GM19099 (cell line): Measurements from ENCODE around the gene EHD1.

Experiments used
- POLR2A ChIP-seq: IDR thresholded peaks from 3 replicates; pipeline ENCODE4 v1.6.1; 2011; ENCODE audit warnings: low read depth; ENCODE audit not compliant: insufficient read length; ENCODE audit errors: extremely low read depth

Gene EHD1

GRCh38 chr11:64849598-64850356 is 28.6 kb downstream of the EHD1 start:
- no peak for TF ChIP-seq POLR2A

GRCh38 chr11:64848826-64849597 is 29.4 kb downstream of the EHD1 start:
- no peak for TF ChIP-seq POLR2A

- TF ChIP-seq POLR2A, result no peak
Measured at GRCh38 chr11:64848214-64848825, 30.1 kb downstream of the EHD1 start.

GRCh38 chr11:64846998-64847666 is 31.3 kb downstream of the EHD1 start:
- TF ChIP-seq POLR2A, result no peak

- no peak for TF ChIP-seq POLR2A
Measured at GRCh38 chr11:64845129-64845775, 33.2 kb downstream of the EHD1 start.

- TF ChIP-seq POLR2A, result no peak
Measured at GRCh38 chr11:64844330-64845128, 33.9 kb downstream of the EHD1 start, which contains the start of gene CDC42BPG. CDC42BPG (minus strand) TSS chr11:64844653; CDS start chr11:64844569, 84 bp downstream.

GRCh38 chr11:64843686-64844329 is 34.6 kb downstream of the EHD1 start:
- TF ChIP-seq POLR2A, result no peak

- TF ChIP-seq POLR2A, result no peak
Measured at GRCh38 chr11:64842851-64843685, 35.4 kb downstream of the EHD1 start.

GRCh38 chr11:64842366-64842759 is 36.1 kb downstream of the EHD1 start:
- TF ChIP-seq POLR2A, result no peak

- no peak for TF ChIP-seq POLR2A
Measured at GRCh38 chr11:64841592-64842365, 36.6 kb downstream of the EHD1 start.

GRCh38 chr11:64839887-64840782 is 38.3 kb downstream of the EHD1 start:
- no peak for TF ChIP-seq POLR2A
